22Rv1 (cell line): Measurements from ENCODE around the gene TET3.

Experiments used
- CTCF ChIP-seq: fragments of 450-650 bp; IDR thresholded peaks from 2 replicates; pipeline ENCODE4 v1.5.1; 2017; ENCODE audit warnings: mild to moderate bottlenecking
- ZFX ChIP-seq: fragments of 450-650 bp; IDR thresholded peaks from 2 replicates; pipeline ENCODE4 v1.6.1; 2017; ENCODE audit warnings: antibody characterized with exemption, borderline replicate concordance

GRCh38 chr2:73964223-73964622, 20.5 kb upstream of the TET3 start:
- TF ChIP-seq CTCF (no peak), ZFX (no peak)
